Prostate gland (tissue), 2 donors: Measurements from ENCODE around the gene ZNF862.

Experiments used
- POLR2A ChIP-seq: fragments of 450-650 bp; IDR thresholded peaks from one replicate; pipeline ENCODE4 v1.6.1; 2016; ENCODE audit warnings: antibody characterized with exemption, mild to moderate bottlenecking
- POLR2AphosphoS5 ChIP-seq: sonication (generic); formaldehyde crosslinking; IDR thresholded peaks from one replicate; pipeline ENCODE4 v1.6.1; 2017; ENCODE audit warnings: antibody characterized with exemption
- TF ChIP-seq, protein P1 (sequence below), 4 experiments: fragments of 200-600 bp in 2 of 4; fragments of 450-650 bp in 2 of 4; sonication (generic) in 2 of 4; IDR thresholded peaks; 1 replicate in 3 of 4; 2 replicates in 1 of 4; pipeline ENCODE4 v1.5.1; 2016 to 2019; ENCODE audit warnings: antibody characterized with exemption in 4 of 4, mild to moderate bottlenecking in 2 of 4, moderate library complexity in 2 of 4

DNA sequence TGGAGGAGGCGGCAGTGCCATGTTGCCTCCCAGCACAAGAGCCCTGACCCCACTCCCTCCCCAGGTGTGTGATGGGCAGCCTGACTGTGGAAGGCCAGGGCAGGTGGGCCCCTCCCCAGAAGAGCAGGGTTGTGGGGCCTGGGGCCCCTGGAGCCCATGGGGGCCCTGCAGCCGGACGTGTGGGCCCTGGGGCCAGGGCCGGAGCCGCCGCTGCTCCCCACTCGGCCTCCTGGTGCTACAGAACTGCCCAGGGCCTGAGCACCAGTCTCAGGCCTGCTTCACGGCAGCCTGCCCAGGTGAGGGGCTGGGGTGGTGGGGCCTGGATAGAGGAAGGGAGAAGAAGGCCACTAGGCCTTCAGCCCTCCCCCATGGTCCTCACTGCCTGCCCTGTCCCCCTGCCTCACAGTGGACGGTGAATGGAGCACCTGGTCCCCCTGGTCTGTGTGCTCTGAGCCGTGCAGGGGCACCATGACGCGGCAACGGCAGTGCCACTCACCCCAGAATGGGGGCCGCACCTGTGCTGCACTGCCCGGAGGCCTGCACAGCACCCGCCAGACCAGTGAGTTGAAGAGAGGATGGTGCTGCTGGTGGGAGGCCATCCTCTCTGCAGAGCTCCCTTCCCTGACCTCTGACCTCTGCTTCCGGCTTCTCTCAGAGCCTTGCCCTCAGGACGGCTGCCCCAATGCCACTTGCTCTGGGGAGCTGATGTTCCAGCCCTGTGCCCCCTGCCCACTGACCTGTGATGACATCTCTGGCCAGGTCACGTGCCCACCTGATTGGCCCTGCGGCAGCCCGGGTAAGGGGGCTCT lies 46.6 kb upstream of the ZNF862 start:
- TF ChIP-seq, protein P1, sequence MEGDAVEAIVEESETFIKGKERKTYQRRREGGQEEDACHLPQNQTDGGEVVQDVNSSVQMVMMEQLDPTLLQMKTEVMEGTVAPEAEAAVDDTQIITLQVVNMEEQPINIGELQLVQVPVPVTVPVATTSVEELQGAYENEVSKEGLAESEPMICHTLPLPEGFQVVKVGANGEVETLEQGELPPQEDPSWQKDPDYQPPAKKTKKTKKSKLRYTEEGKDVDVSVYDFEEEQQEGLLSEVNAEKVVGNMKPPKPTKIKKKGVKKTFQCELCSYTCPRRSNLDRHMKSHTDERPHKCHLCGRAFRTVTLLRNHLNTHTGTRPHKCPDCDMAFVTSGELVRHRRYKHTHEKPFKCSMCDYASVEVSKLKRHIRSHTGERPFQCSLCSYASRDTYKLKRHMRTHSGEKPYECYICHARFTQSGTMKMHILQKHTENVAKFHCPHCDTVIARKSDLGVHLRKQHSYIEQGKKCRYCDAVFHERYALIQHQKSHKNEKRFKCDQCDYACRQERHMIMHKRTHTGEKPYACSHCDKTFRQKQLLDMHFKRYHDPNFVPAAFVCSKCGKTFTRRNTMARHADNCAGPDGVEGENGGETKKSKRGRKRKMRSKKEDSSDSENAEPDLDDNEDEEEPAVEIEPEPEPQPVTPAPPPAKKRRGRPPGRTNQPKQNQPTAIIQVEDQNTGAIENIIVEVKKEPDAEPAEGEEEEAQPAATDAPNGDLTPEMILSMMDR (IDR thresholded peaks at IDR 0.05), result no peak
- TF ChIP-seq POLR2A (no peak), POLR2AphosphoS5 (no peak)
